HG03457 (cell line): Measurements from ENCODE around the gene ARHGAP10.
"Not testable (repeated sequence)": the region's sequence is repeated elsewhere in the genome, so short reads cannot be mapped to it uniquely, and the experiment has no call there.

Experiments used
- ATAC-seq: cut with Tn5 transposase; IDR thresholded peaks from one replicate; pipeline ENCODE4 v1.9.1; 2021; ENCODE audit warnings: moderate number of reproducible peaks; ENCODE audit not compliant: unreplicated experiment

The ARHGAP10 gene

DNA sequence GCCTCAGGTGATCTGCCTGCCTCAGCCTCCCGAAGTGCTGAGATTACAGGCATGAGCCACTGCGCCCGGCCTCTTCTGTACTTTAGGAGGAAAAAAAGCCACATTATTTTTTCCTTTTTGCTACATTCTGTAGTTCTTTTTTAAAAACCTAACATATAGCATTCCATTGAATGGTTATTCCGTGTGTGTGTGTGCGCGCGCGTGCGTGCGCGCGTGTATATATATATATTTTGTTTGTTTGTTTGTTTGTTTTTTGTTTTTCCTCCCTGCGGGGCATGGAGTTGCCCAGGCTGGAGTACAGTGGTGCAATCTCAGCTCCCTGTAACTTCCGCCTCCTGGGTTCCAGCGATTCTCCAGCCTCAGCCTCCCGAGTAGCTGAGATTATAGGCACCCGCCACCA lies 59.5 kb downstream of the ARHGAP10 start:
- ATAC-seq: no peak

- no peak for ATAC-seq
Measured at GRCh38 chr4:147791865-147792264, 60.0 kb downstream of the ARHGAP10 start.

DNA sequence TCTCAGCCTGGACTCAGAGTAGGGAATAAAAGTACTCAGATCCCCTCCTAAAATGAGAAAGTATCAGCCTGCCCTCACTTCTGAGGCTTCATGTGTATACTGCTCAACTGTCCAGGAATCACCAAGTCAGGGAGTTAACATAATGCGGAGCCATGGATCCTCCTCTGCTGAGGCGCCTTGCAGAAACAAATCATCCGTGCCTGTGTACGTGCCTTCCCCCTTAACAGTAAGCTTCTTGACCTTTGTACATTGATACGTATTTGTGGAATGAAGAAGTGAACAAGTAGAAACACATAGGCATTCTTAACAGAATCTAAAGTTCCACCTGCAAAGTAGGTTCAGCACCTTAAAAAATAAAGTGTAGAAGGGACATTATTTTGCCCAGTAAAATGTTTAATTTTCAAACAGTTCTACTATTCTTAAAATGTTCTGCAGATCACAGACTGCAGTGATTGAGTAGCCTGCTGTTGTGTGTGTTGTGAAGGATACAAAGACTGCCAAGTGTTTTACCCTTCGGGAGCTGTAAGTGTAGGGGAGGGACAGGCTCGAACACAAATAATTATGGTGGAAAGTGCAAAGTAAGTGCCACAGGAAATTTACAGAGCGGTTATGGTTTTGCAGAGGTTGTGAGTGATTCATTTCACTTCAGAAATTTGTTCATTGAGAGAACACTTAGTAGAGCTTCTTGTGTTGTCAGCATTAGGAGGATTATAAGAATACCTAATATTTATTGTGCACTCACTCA lies 61.9 kb downstream of the ARHGAP10 start:
- peak; percentile 22 for ATAC-seq

GRCh38 chr4:147794314-147794680 lies 62.4 kb downstream of the ARHGAP10 start:
- ATAC-seq: no peak

GRCh38 chr4:147794787-147795413 lies 63.0 kb downstream of the ARHGAP10 start:
- ATAC-seq: peak; percentile 77

DNA sequence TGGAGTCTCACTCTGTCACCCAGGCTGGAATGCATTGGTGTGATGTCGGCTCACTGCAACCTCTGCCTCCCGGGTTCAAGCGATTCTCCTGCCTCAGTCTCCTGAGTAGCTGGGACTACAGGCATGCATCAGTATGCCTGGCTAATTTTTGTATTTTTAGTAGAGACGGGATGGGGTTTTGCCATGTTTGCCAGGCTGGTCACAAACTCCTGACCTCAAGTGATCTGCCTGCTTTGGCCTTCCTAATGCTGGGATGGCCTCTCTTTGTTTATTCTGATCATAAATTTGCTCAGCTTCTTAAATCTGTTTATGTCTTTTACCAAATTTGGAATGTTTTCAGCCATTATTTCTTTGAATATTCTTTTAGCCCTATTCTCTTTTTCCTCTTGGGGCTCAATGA lies 67.2 kb downstream of the ARHGAP10 start:
- ATAC-seq: not testable (repeated sequence)

DNA sequence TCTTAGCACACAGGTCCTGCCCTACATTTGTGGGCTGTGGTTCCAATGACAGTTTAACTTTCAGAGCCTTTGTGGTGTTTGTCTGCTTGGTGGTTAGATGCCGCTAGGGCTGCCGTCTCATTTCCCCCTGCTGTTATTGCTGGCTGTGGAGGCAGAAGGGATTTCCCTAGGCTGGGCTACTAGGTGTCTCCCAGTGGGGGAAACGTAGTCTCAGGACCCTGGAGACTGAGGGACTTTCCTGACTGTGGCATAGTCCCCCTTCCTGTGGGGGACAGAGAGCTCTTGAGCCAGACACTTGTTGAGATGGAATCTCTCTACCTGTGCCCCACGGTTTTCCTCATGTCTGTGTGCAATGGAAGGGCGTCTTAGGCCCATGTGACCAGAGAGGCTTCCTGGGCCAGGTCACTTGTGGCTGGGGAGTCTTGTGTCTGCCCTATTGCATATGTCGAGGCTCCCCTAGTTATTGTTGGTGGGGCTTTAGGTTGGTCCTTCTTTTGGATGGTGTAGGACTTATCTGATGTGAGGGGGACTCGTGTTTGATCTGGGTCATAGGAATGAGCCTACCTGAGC lies 68.2 kb downstream of the ARHGAP10 start:
- ATAC-seq: peak; percentile 93

- ATAC-seq: no peak
Measured at GRCh38 chr4:147801820-147802219, 69.9 kb downstream of the ARHGAP10 start.

DNA sequence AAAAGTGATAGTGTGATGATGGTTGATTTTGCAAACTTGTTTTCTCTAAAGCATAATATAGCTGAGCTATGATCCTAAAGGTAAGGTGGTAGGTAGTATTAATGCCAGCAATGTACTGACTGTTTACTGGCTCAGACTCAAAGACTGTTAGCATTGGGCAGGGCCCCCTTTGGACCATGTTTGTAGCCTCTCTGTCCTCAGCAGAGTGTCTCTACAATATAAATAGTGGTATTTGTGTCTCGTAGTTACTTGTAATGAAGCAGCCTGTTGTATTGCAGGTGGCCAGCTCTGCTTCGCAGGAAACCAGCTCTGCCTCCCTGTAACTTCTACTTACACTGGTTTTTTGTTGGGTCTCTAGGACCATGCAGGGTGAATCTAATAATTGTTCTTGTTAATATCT lies 70.5 kb downstream of the ARHGAP10 start:
- no peak for ATAC-seq

GRCh38 chr4:147805946-147806345 lies 74.1 kb downstream of the ARHGAP10 start:
- no peak for ATAC-seq

DNA sequence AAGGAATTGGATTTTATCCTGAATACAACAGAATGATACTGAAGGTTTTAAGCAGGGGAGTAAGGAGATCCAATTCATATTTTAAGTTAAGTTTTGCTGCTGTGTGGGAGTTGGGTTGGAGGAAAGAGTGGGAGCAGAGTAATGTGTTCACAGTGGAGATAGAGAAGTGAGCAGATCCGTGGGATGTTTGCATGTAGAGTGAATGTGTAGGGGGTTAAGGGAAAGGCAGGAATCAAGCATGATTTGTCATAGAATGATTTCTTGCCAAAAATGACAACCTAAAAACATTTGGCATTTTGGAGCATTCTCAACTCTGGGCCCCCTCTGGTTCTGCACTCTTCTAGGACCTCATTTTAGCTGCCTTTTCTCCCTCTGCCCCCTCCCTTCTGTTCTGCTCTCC lies 76.6 kb downstream of the ARHGAP10 start:
- ATAC-seq: no peak

GRCh38 chr4:147809211-147809610 lies 77.3 kb downstream of the ARHGAP10 start:
- no peak for ATAC-seq

DNA sequence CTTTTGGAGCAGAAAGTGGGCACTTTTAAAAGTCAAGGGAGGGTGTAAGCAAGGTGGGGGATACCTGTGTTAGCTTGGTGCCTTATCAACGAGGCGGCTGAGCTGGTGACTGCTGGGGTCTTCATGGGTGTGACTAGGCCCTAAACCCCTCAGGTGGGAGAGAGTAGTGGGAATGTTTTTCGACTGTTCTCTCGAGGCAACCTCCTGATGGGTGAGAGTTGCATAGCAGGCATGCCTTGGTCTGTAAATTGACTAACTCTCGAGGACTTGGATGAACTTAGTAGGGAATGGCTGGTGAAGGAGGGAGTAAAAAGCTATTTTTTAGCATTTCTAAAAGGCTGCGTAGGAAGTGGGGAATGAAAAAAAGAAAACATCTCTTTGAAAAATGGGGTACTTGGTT lies 80.0 kb downstream of the ARHGAP10 start:
- no peak for ATAC-seq

DNA sequence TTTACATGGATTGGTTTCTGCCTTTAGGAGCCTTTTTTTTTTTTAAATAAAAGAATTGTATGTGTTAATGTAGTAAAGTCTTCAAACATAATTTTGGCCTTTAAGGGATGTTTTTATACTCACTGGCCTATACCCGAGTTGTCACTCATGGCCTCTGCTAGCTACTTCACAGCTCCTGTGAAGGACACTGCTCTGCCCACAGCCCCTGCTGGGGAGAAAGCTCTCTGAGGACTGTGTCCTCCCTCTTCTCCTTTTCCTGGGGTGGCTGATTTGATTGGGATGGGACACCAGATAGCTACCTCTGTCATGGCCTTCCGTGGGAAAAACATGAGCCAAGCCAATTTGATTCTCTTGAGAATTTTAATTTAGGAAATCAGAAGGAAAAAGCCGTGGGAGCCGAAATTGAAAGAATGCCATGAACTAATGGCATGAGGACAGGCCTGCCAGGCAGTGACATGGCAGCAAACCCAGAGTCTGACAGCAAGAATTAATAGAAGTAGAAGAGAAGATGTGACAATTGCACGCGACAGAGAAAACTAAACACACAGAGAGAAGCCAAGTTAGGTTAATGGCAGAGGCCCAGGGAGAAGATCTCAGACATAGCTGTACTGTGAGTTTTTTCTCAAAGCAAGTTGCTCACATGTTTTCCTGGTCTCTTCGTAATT lies 81.4 kb downstream of the ARHGAP10 start:
- no peak for ATAC-seq

- ATAC-seq: no peak
Measured at GRCh38 chr4:147813973-147814372, 82.1 kb downstream of the ARHGAP10 start.

DNA sequence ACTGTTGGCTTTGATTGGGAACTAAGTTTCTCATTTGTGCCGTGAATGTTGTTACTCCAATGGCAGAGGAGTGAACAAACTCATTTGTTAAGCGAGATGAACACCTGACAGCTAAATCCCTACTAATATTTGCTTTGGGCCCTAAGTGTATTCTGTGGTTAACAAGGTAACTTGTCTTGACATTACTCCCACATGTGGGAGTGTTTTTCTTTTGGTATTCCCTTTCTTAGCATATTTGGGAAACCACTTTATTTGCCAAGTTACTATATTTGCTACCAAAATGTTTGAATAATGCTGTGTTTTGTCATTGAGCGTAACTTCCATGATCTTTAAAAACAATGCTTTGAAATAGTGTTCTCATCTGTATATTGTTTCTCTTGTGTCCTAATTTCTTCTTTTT lies 82.5 kb downstream of the ARHGAP10 start:
- ATAC-seq: no peak

GRCh38 chr4:147815741-147816140 lies 83.9 kb downstream of the ARHGAP10 start:
- ATAC-seq: no peak

- ATAC-seq: no peak
Measured at GRCh38 chr4:147816382-147817254, 84.7 kb downstream of the ARHGAP10 start.

DNA sequence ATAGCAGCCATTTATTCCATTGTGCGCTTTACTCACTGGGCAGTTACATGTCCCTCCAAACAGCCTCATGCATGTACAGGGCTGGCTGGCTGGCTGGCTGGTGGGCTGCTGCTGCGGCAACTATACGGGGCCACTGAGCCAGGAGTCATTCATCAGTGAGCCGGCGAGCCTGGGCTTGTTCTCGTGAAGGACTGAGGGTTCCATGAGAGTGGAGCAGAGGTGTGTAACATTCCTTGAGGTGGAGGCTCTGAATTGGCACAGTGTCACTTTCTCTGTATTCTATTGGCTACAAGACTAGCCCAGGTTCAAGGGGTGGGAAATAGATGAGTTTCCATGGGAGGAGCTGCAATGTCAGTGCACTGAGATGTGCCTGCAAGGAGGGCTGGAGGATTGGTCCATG lies 89.1 kb downstream of the ARHGAP10 start:
- no peak for ATAC-seq

DNA sequence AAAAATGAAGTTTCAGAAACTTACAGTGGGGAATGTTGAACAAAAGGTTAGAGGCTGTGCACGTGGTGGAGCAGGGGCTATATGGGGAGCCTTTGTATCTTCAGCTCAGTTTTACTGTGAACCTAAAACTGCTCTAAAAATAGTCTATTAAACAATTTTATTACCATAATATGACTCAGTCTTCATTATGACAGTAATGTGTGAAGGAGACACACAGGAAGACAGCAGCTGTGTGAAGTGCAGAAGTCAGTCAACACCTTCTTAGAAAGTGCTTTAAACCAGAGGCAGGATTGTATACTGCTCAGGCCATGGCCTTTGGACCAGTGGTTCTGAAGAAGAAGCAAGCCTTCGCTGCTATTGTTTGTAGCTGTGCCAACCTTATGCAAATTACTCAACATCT lies 89.7 kb downstream of the ARHGAP10 start:
- ATAC-seq: no peak

GRCh38 chr4:147822128-147822527 lies 90.2 kb downstream of the ARHGAP10 start:
- ATAC-seq: no peak
